HCT116 (cell line): ENCODE data around the gene NT5C3A. TPM values are rescaled to one million over a fixed set of nuclear protein-coding genes. Genes with fewer than 3 reads are reported as not detected.

Experiments
- ATAC-seq: fragments of 200-7000 bp; cut with Tn5 transposase; 2 replicates; pipeline ENCODE4 v1.9.1; 2020; ENCODE audit warnings: mild to moderate bottlenecking, moderate library complexity
- BruUV-seq: library from RNA; stranded (reverse); fragments of 400-500 nt; replicated peaks from 2 replicates; lab custom pipeline; 2021; lab: Mats Ljungman, UMichigan
- CTCF ChIA-PET: fragments of 300-600 bp; sonication (Branson Sonifier 250); formaldehyde crosslinking; loops from one replicate; lab custom pipeline; 2021; ENCODE audit warnings: antibody characterized with exemption; lab: Charles Lee
- POLR2A ChIA-PET: fragments of 300-600, 350-600 bp; sonication (Branson Sonifier 250); formaldehyde crosslinking; loops from one replicate; lab custom pipeline; 2021; ENCODE audit warnings: antibody characterized with exemption; lab: Charles Lee
- RAD21 ChIA-PET, 2 experiments: fragments of 300-600 bp; sonication (Branson Sonifier 250); formaldehyde crosslinking; loops; one replicate each; lab custom pipeline; 2023; ENCODE audit warnings: low total read pairs in 2 of 2; ENCODE audit not compliant: uncharacterized antibody in 2 of 2, unreplicated experiment in 2 of 2, low non-redundant PET in 1 of 2; lab: Charles Lee
- DNase-seq: peaks from one replicate; pipeline ENCODE4 v3.0.0-alpha.2; 2010; ENCODE audit warnings: low read depth, low spot score
- H2AFZ ChIP-seq: fragments of 200-600 bp; shearing (Covaris generic), sonication (generic); 2 replicates; pipeline ENCODE4 v1.6.1; 2017; ENCODE audit warnings: low read depth, mixed run types, mixed read lengths, antibody characterized with exemption, low read length; ENCODE audit not compliant: poor library complexity, severe bottlenecking
- H3K27ac ChIP-seq: 2 replicates; pipeline ENCODE4 v1.5.1; 2012; ENCODE audit warnings: low read depth, low read length
- H3K27me3 ChIP-seq: fragments of 200-600 bp; sonication (generic); 2 replicates; pipeline ENCODE4 v1.6.1; 2016; ENCODE audit warnings: mixed run types, low read length, mixed read lengths; ENCODE audit not compliant: insufficient read depth
- H3K36me3 ChIP-seq, 2 experiments: fragments of 200-500 bp in 1 of 2; fragments of 200-600 bp in 1 of 2; sonication (Bioruptor generic) in 1 of 2; sonication (generic) in 1 of 2; 2 replicates each; pipeline versions ENCODE4 v1.5.1 to v1.6.1; 2014 to 2016; ENCODE audit warnings: low read length in 2 of 2, inconsistent platforms in 1 of 2, mixed read lengths in 1 of 2, mixed run types in 1 of 2; ENCODE audit not compliant: insufficient read depth in 2 of 2, control insufficient read depth in 1 of 2
- H3K4me1 ChIP-seq, 2 experiments: fragments of 200-600 bp in 1 of 2; sonication (generic) in 1 of 2; 2 replicates each; pipeline versions ENCODE4 v1.5.1 to v1.6.1; 2012 to 2017; ENCODE audit warnings: low read length in 2 of 2, inconsistent platforms in 1 of 2, mild to moderate bottlenecking in 1 of 2, mixed read lengths in 1 of 2, mixed run types in 1 of 2, moderate library complexity in 1 of 2; ENCODE audit not compliant: insufficient read depth in 2 of 2, control insufficient read depth in 1 of 2
- H3K4me2 ChIP-seq: fragments of 200-600 bp; sonication (generic); 2 replicates; pipeline ENCODE4 v1.6.1; 2017; ENCODE audit warnings: mixed run types, low read length, mixed read lengths
- H3K4me3 ChIP-seq, 2 experiments: fragments of 200-600 bp in 1 of 2; sonication (generic) in 1 of 2; replicated peaks in 1 of 2; 2 replicates each; pipeline ENCODE4 v1.5.1; 2011 to 2016; ENCODE audit warnings: low read length in 2 of 2, control low read depth in 1 of 2, low read depth in 1 of 2, mild to moderate bottlenecking in 1 of 2, mixed read lengths in 1 of 2, mixed run types in 1 of 2
- H3K79me2 ChIP-seq: fragments of 200-600 bp; sonication (generic); 2 replicates; pipeline ENCODE4 v1.6.1; 2017; ENCODE audit warnings: mild to moderate bottlenecking, mixed run types, low read length, moderate library complexity, mixed read lengths; ENCODE audit not compliant: insufficient read depth
- H3K9ac ChIP-seq: fragments of 200-600 bp; sonication (generic); 2 replicates; pipeline ENCODE4 v1.6.1; 2016; ENCODE audit warnings: low read length, mixed read lengths
- H3K9me2 ChIP-seq: fragments of 200-600 bp; sonication (generic), shearing (Covaris generic); 2 replicates; pipeline ENCODE4 v1.6.1; 2017; ENCODE audit warnings: mixed run types, mild to moderate bottlenecking, moderate library complexity; ENCODE audit not compliant: insufficient read depth
- H3K9me3 ChIP-seq, 2 experiments: fragments of 200-500 bp in 1 of 2; fragments of 200-600 bp in 1 of 2; sonication (Bioruptor generic) in 1 of 2; sonication (generic) in 1 of 2; 2 replicates each; pipeline ENCODE4 v1.6.1; 2014 to 2017; ENCODE audit warnings: low read length in 2 of 2, mixed read lengths in 2 of 2, inconsistent platforms in 1 of 2, low read depth in 1 of 2, mild to moderate bottlenecking in 1 of 2, mixed run types in 1 of 2, moderate library complexity in 1 of 2; ENCODE audit not compliant: control insufficient read depth in 1 of 2, insufficient read depth in 1 of 2
- H4K20me1 ChIP-seq: fragments of 200-600 bp; sonication (generic), shearing (Covaris generic); 2 replicates; pipeline ENCODE4 v1.6.1; 2017; ENCODE audit warnings: mixed run types, mild to moderate bottlenecking, moderate library complexity; ENCODE audit not compliant: insufficient read depth
- EGR1 ChIP-seq: IDR thresholded peaks from 2 replicates; pipeline ENCODE4 v1.6.1; 2012; ENCODE audit warnings: low read depth
- ELF1 ChIP-seq: IDR thresholded peaks from 2 replicates; pipeline ENCODE4 v1.6.1; 2012; ENCODE audit warnings: low read depth, borderline replicate concordance
- EZH2 ChIP-seq: fragments of 200-600 bp; sonication (generic); IDR thresholded peaks from 2 replicates; pipeline ENCODE4 v1.6.1; 2017; ENCODE audit warnings: antibody characterized with exemption, mixed run types
- EZH2phosphoT487 ChIP-seq: fragments of 200-600 bp; IDR thresholded peaks from 2 replicates; pipeline ENCODE4 v1.6.1; 2018; ENCODE audit warnings: antibody characterized with exemption, borderline replicate concordance
- JUND ChIP-seq: IDR thresholded peaks from 2 replicates; pipeline ENCODE4 v1.6.1; 2012
- POLR2A ChIP-seq: IDR thresholded peaks from 2 replicates; pipeline ENCODE4 v1.7.0; 2011; ENCODE audit warnings: borderline replicate concordance; ENCODE audit not compliant: insufficient read depth, insufficient read length; ENCODE audit errors: extremely low read depth
- POLR2AphosphoS5 ChIP-seq: IDR thresholded peaks from 2 replicates; pipeline ENCODE4 v1.6.1; 2011; ENCODE audit warnings: mild to moderate bottlenecking, low read depth, low read length, moderate library complexity
- RAD21 ChIP-seq: IDR thresholded peaks from 2 replicates; pipeline ENCODE4 v1.6.1; 2012; ENCODE audit warnings: low read depth, mild to moderate bottlenecking
- SIN3A ChIP-seq: IDR thresholded peaks from 2 replicates; pipeline ENCODE4 v1.6.1; 2012; ENCODE audit warnings: low read depth
- TCF7L2 ChIP-seq: IDR thresholded peaks from 2 replicates; pipeline ENCODE4 v1.7.0; 2011; ENCODE audit warnings: borderline replicate concordance, inconsistent platforms; ENCODE audit not compliant: insufficient read depth, insufficient read length; ENCODE audit errors: extremely low read depth
- ZBTB33 ChIP-seq: IDR thresholded peaks from 2 replicates; pipeline ENCODE4 v1.6.1; 2011; ENCODE audit warnings: mild to moderate bottlenecking, low read length, moderate library complexity; ENCODE audit not compliant: insufficient replicate concordance; ENCODE audit errors: extremely low read depth
- ZFX ChIP-seq: fragments of 450-650 bp; IDR thresholded peaks from 2 replicates; pipeline ENCODE4 v1.6.1; 2017
- ZNF274 ChIP-seq: fragments of 200-500 bp; sonication (Bioruptor generic); IDR thresholded peaks from 2 replicates; pipeline ENCODE4 v1.6.1; 2014; ENCODE audit warnings: mild to moderate bottlenecking, low read depth, low read length, inconsistent platforms
- intact Hi-C: fragments of 100-400 bp; cut with micrococcal nuclease; formaldehyde crosslinking; loops from 2 replicates; pipeline ENCODE4 v1.10.0; 2022
- total RNA-seq: library from RNA; stranded (reverse); gene quantifications from one replicate; pipeline ENCODE4 v1.2.1, GENCODE V29; 2021; ENCODE audit not compliant: unreplicated experiment
- TF ChIP-seq, protein P1 (sequence below): IDR thresholded peaks from 2 replicates; pipeline ENCODE4 v1.6.1; 2012
- TF ChIP-seq, protein P2 (sequence below), 3 experiments: fragments of 200-600 bp in 1 of 3; sonication (generic) in 1 of 3; IDR thresholded peaks in 2 of 3; conservative IDR thresholded peaks in 1 of 3; 2 replicates each; pipeline ENCODE4 v1.5.1; 2012 to 2017; ENCODE audit warnings: low read depth in 2 of 3, low read length in 2 of 3, antibody characterized with exemption in 1 of 3, borderline replicate concordance in 1 of 3, control low read depth in 1 of 3, mild to moderate bottlenecking in 1 of 3, mixed read lengths in 1 of 3, mixed run types in 1 of 3, moderate library complexity in 1 of 3; ENCODE audit not compliant: insufficient read depth in 1 of 3

Gene NT5C3A
- total RNA-seq, 1 experiment from 2014 or later, result 32.5 TPM

DNA sequence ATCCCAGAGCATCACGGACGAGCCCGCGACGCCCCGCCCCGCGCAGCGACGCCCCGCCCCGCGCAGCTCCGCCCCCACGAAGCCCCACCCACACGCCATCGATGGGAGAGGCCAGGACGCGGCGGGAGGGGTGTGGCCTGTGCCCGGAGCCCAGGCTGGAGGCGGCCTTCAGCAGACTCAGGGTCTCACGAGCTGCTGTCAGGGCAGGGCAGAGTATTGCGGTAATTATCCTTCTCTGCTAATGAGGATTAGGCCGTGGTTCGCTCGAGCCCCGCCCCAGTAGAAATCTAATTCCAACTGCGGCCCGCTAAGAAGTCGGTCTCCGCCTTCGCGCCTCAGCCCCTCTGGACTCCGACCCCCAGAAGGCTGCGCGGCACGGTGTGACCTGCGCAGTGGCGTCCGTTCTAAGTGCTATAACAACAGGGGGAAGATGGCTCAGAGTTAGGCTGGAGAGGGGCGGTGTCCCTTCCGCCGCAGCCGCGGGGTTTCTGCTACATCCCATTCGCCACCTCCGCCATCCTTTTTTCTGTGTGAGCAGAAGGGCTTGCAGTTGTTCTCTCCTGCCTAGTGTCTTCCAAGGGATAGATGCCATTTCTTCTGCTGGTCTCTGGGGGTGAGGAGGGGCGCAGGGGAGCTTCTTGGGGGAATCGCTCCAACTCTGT is 337 bp upstream of the NT5C3A start (continued):
- TF ChIP-seq EZH2phosphoT487 (no peak), EGR1 (peak; percentile 57; the same call in 1 of the 2 replicates), ZNF274 (no peak), JUND (no peak), ELF1 (no peak)

DNA sequence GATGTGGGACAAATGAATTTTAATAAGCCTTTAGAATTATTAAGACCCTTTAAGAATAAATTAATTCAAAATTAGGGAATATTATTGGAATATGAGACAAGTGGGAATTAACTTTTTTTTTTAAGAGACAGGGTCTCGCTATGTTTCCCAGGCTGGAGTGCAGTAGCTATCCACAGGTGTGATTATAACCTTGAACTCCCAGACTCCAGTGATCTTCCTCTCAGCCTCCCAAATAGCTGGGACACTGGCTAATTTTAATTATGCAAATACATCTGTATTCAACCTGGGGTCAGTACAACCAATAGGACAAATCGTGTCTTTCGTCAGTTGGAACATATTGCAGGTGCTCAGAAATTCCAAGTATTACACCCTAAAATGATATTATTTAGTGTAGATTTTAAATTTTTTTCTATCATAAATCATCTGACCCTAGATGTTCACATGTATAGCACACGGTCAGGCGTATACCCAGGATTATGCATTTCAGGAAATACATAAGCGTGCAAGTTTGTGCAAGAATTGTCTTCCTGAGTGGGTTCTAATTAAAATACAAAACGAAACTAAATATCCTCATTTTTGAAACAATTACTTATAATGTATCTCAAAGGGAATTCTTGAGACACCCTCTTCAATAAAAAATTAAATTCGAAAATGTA is 1.2 kb downstream of the NT5C3A start:
- Histone ChIP-seq H3K9me3 (peaks cover 4 to 5% of the 10 kb centered on the region in 2 experiments; a peak in 1 of 4 replicates), H3K9me2 (no peaks in the 10 kb centered on the region), H3K9ac (peak overlapping the region; percentile 88), H2AFZ (no peak overlapping the region), H3K4me3 (peak overlapping the region; percentile 75 to 86), H3K27ac (no peak overlapping the region), H4K20me1 (peaks cover 19% of the 10 kb centered on the region; the same call in 1 of the 2 replicates), H3K4me2 (peak overlapping the region; percentile 93), H3K36me3 (peaks cover 0 to 4% of the 10 kb centered on the region in 2 experiments; a peak in 1 of 4 replicates), H3K27me3 (no peaks in the 10 kb centered on the region), H3K4me1 (peaks cover 7 to 17% of the 10 kb centered on the region in 2 experiments; a peak in 3 of 4 replicates), H3K79me2 (peaks cover 61% of the 10 kb centered on the region)
- POLR2A ChIA-PET, result interaction anchor here (0.6 to 2.1 kb wide), 2 partner anchors 12 to 127 kb away, joined by 3 to 5 read pairs; no protein-coding TSS in a partner anchor
- TSS peak; percentile 49 for BruUV-seq
- intact Hi-C loops, result loop anchor here (5.0 kb wide), 2 partner anchors 46 to 119 kb away; partner anchors contain the start of gene RP9
- no peak for ATAC-seq
- no peak for DNase-seq
- CTCF ChIA-PET, result interaction anchor here (1.1 to 1.7 kb wide), 4 partner anchors 9 to 215 kb away, joined by 4 to 5 read pairs (median 4); no protein-coding TSS in a partner anchor
- RAD21 ChIA-PET, result no interaction called here
- TF ChIP-seq EZH2phosphoT487, result no peak
- TF ChIP-seq POLR2A, result no peak
- no peak for TF ChIP-seq POLR2AphosphoS5
- TF ChIP-seq SIN3A, result no peak
- no peak for TF ChIP-seq ZFX
- no peak for TF ChIP-seq RAD21
- TF ChIP-seq TCF7L2, result no peak
- TF ChIP-seq EZH2, result no peak
- TF ChIP-seq, protein P1, sequence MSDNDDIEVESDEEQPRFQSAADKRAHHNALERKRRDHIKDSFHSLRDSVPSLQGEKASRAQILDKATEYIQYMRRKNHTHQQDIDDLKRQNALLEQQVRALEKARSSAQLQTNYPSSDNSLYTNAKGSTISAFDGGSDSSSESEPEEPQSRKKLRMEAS, result no peak
- no peak for TF ChIP-seq JUND
- TF ChIP-seq, protein P2, sequence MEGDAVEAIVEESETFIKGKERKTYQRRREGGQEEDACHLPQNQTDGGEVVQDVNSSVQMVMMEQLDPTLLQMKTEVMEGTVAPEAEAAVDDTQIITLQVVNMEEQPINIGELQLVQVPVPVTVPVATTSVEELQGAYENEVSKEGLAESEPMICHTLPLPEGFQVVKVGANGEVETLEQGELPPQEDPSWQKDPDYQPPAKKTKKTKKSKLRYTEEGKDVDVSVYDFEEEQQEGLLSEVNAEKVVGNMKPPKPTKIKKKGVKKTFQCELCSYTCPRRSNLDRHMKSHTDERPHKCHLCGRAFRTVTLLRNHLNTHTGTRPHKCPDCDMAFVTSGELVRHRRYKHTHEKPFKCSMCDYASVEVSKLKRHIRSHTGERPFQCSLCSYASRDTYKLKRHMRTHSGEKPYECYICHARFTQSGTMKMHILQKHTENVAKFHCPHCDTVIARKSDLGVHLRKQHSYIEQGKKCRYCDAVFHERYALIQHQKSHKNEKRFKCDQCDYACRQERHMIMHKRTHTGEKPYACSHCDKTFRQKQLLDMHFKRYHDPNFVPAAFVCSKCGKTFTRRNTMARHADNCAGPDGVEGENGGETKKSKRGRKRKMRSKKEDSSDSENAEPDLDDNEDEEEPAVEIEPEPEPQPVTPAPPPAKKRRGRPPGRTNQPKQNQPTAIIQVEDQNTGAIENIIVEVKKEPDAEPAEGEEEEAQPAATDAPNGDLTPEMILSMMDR (IDR thresholded peaks at IDR 0.05 in 2 of 3, conservative IDR thresholded peaks at IDR 0.05 in 1 of 3; ENCODE audit: borderline replicate concordance in 1 of 3, insufficient read depth in 1 of 3, low read depth in 2 of 3, low read length in 2 of 3), result no peak
- TF ChIP-seq ZBTB33, result no peak
